K562 (cell line): ENCODE results near the gene TEX14. TPM values are rescaled to one million over a fixed set of nuclear protein-coding genes. Genes with fewer than 3 reads are reported as not detected.
A peak's percentile ranks its signal among the peaks of the same experiment; 100 is the strongest.

Experiments used
- ATAC-seq: fragments of 200-7000 bp; cut with Tn5 transposase; 3 replicates; pipeline ENCODE4 v1.9.1; 2020; ENCODE audit warnings: moderate library complexity
- BruUV-seq: library from RNA; stranded (reverse); fragments of 400-500 nt; replicated peaks from 2 replicates; lab custom pipeline; 2021; lab: Mats Ljungman, UMichigan
- CTCF ChIA-PET: fragments of 300-600 bp; formaldehyde crosslinking; extraction: SDS; loops from one replicate; lab custom pipeline; 2021; ENCODE audit warnings: low intra/inter-chr PET ratio; lab: Yijun Ruan, JAX
- POLR2A ChIA-PET: fragments of 300-600, 350-650 bp; sonication (Branson Sonifier 250); formaldehyde crosslinking; extraction: SDS; loops from one replicate; lab custom pipeline; 2021; ENCODE audit warnings: antibody characterized with exemption, inconsistent platforms; lab: Yijun Ruan, JAX
- DNase-seq, 4 experiments: peaks; one replicate each; pipeline versions ENCODE4 v3.0.0 to v3.0.0-alpha.2; 2011 to 2018; ENCODE audit warnings: low spot score in 3 of 4, mixed read lengths in 3 of 4; ENCODE audit errors: extremely low read depth in 1 of 4
- FAIRE-seq: peaks from 2 replicates; lab custom pipeline; 2011; peaks lifted over from hg19 to GRCh38; lab: Jason Lieb, UNC
- H2AFZ ChIP-seq: 2 replicates; pipeline ENCODE4 v1.6.0; 2011; ENCODE audit warnings: low read depth, low read length, control low read depth, inconsistent platforms
- H3K27ac ChIP-seq: fragments of 200-600 bp; 3 replicates; pipeline ENCODE4 v1.8.0; 2011; ENCODE audit warnings: low read depth, mild to moderate bottlenecking, control low read depth, inconsistent platforms, low read length, moderate library complexity, mixed read lengths; ENCODE audit errors: extremely low read depth
- H3K27me3 ChIP-seq, 2 experiments: fragments of 300-600 bp in 1 of 2; 2 replicates in 1 of 2; 3 replicates in 1 of 2; pipeline versions ENCODE4 v1.6.0 to v1.8.0; 2011; ENCODE audit warnings: inconsistent platforms in 2 of 2, low read length in 2 of 2, mild to moderate bottlenecking in 1 of 2, mixed read lengths in 1 of 2, moderate library complexity in 1 of 2; ENCODE audit not compliant: control insufficient read depth in 2 of 2, insufficient read depth in 2 of 2
- H3K36me3 ChIP-seq: fragments of 300-600 bp; 3 replicates; pipeline ENCODE4 v1.8.0; 2011; ENCODE audit warnings: mild to moderate bottlenecking, low read length, inconsistent platforms; ENCODE audit not compliant: control insufficient read depth, insufficient read depth
- H3K4me1 ChIP-seq, 2 experiments: fragments of 200-600 bp in 1 of 2; replicated peaks in 1 of 2; 2 replicates in 1 of 2; 3 replicates in 1 of 2; pipeline versions ENCODE4 v1.5.1 to v1.8.0; 2011; ENCODE audit warnings: inconsistent platforms in 2 of 2, low read length in 2 of 2, mild to moderate bottlenecking in 1 of 2, mixed read lengths in 1 of 2, moderate library complexity in 1 of 2; ENCODE audit not compliant: control insufficient read depth in 2 of 2, insufficient read depth in 2 of 2
- H3K4me2 ChIP-seq: 2 replicates; pipeline ENCODE4 v1.6.1; 2011; ENCODE audit warnings: low read length, control low read depth, inconsistent platforms, mixed read lengths; ENCODE audit not compliant: insufficient read depth
- H3K4me3 ChIP-seq: fragments of 200-600 bp; sonication (generic), shearing (Covaris generic); 2 replicates; pipeline ENCODE4 v1.5.1; 2016; ENCODE audit warnings: control low read depth, inconsistent platforms
- H3K79me2 ChIP-seq: fragments of 200-600 bp; 3 replicates; pipeline ENCODE4 v1.8.0; 2011; ENCODE audit warnings: low read length, inconsistent platforms; ENCODE audit not compliant: control insufficient read depth, insufficient read depth
- H3K9ac ChIP-seq, 2 experiments: 2 replicates each; pipeline versions ENCODE4 v1.6.0 to v1.6.1; 2011; ENCODE audit warnings: low read depth in 2 of 2, low read length in 2 of 2, control low read depth in 1 of 2, inconsistent platforms in 1 of 2, mild to moderate bottlenecking in 1 of 2, mixed read lengths in 1 of 2; ENCODE audit not compliant: insufficient read depth in 1 of 2
- H3K9me1 ChIP-seq: one replicate; pipeline ENCODE4 v1.6.0; 2011; ENCODE audit warnings: inconsistent platforms, mild to moderate bottlenecking, low read length, moderate library complexity; ENCODE audit not compliant: control insufficient read depth, insufficient read depth
- H3K9me3 ChIP-seq: replicated peaks from 2 replicates; pipeline ENCODE4 v1.5.1; 2011; ENCODE audit warnings: low read depth, low read length, inconsistent platforms; ENCODE audit not compliant: control insufficient read depth, insufficient read depth
- H4K20me1 ChIP-seq: replicated peaks from 2 replicates; pipeline ENCODE4 v1.6.1; 2011; ENCODE audit warnings: low read length, inconsistent platforms, mixed read lengths; ENCODE audit not compliant: control insufficient read depth, insufficient read depth
- RBM14 ChIP-seq: fragments of 200-400 bp; formaldehyde crosslinking; IDR thresholded peaks from 2 replicates; pipeline ENCODE4 v1.6.1; 2018; ENCODE audit warnings: low read depth, mild to moderate bottlenecking, low read length, moderate library complexity, borderline replicate concordance; ENCODE audit not compliant: insufficient read depth
- WGBS: fragments of 100-300 bp; shearing (Covaris generic); methylation state at CpG from one replicate; pipeline ENCODE4 v1.1.6; 2016; ENCODE audit warnings: low coverage, mixed read lengths; ENCODE audit not compliant: insufficient coverage; ENCODE audit errors: missing lambda C conversion rate; 5-methylcytosine and 5-hydroxymethylcytosine counted together
- in situ Hi-C: fragments of 300-500 bp; cut with MboI; formaldehyde crosslinking; loops from 4 replicates; pipeline ENCODE4 v1.15.0; 2018; ENCODE audit warnings: inconsistent platforms, mixed read lengths
- intact Hi-C: fragments of 100-400 bp; cut with micrococcal nuclease; formaldehyde crosslinking; loops from 2 replicates; pipeline ENCODE4 v1.14.2; 2022
- polyA plus RNA-seq, 8 experiments: library from polyadenylated mRNA; depleted of rRNA in 4 of 8; stranded (reverse) in 5 of 8; unstranded in 3 of 8; fragments of >200 nt; fragmentation: Nextera tagmentation in 2 of 8; fragmentation: Illumina TruSeq in 1 of 8; extraction: Ambion mirVana in 2 of 8; extraction: Trizol in 1 of 8; gene quantifications; 2 replicates each; pipeline versions ENCODE4 v1.2.1 to v1.2.3, GENCODE V29; 2011 to 2014; ENCODE audit warnings: inconsistent platforms in 1 of 8, missing spikeins in 1 of 8
- total RNA-seq, 7 experiments: library from RNA; depleted of rRNA in 6 of 7; stranded (reverse); fragments of >200 nt in 6 of 7; fragmentation: Illumina TruSeq in 2 of 7; extraction: Trizol in 2 of 7; gene quantifications; 2 replicates each; pipeline versions ENCODE4 v1.2.1 to v1.2.3, GENCODE V29; 2011 to 2021; ENCODE audit warnings: low replicate concordance in 1 of 7
- TF ChIP-seq, protein P1 (sequence below): fragments of 450-650 bp; formaldehyde crosslinking; IDR thresholded peaks from 2 replicates; pipeline ENCODE4 v1.4.0; 2022; ENCODE audit warnings: mild to moderate bottlenecking, moderate library complexity
- TF ChIP-seq, protein P2 (sequence below): fragments of 250-450 bp; sonication (Bioruptor Pico); IDR thresholded peaks from 2 replicates; pipeline ENCODE4 v1.4.0; 2020; ENCODE audit warnings: mild to moderate bottlenecking, moderate library complexity
- TF ChIP-seq, protein P3 (sequence below), 3 experiments: fragments of 200-800 bp in 1 of 3; fragments of 250-450 bp in 1 of 3; fragments of 450-650 bp in 1 of 3; sonication (Bioruptor Pico) in 1 of 3; sonication (Bioruptor generic) in 1 of 3; formaldehyde crosslinking in 1 of 3; IDR thresholded peaks; 2 replicates each; pipeline versions ENCODE4 v1.6.1 to v1.8.0; 2016 to 2022; ENCODE audit warnings: mild to moderate bottlenecking in 2 of 3, missing genetic modification characterization in 2 of 3, missing compliant biosample characterization in 1 of 3, moderate library complexity in 1 of 3

The TEX14 gene
- total and polyA plus RNA-seq, 9 of the 15 experiments (the other 6 are each of a cell fraction or from before 2014, with no cell fraction given) = 0.05 to 0.12 (median 0.09) TPM; not detected in 1

DNA sequence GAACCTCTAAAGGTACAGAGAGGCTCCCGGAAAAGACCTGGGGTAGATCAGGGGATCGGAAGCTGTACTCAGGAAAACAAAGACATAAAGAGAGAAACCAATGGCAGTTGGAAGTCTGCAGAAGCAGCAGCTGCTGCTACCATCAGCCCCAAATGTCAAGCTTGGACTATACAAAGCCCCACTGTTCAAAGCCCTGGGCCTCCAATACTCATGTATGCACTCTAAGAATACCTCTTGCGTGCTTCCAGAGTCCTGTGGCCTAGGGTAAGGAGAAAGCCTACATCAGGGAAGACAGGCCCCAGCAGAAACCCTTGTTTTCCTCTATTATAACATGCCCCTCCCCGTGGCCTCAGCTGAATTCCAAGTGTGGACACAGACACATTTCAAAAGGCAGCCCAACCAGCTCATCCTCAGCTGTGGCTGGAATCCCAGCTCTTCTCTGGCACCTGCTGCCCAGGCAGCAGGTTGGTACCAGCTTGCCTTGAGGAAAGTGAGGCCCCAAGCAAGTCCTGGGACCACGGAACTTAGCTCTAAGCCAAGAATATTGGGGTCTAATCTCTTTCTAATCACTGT is 158.1 kb downstream of the TEX14 start (continued):
- TF ChIP-seq, protein P1, sequence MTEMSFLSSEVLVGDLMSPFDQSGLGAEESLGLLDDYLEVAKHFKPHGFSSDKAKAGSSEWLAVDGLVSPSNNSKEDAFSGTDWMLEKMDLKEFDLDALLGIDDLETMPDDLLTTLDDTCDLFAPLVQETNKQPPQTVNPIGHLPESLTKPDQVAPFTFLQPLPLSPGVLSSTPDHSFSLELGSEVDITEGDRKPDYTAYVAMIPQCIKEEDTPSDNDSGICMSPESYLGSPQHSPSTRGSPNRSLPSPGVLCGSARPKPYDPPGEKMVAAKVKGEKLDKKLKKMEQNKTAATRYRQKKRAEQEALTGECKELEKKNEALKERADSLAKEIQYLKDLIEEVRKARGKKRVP (CRISPR knock-in tag) = no peak
- TF ChIP-seq, protein P2, sequence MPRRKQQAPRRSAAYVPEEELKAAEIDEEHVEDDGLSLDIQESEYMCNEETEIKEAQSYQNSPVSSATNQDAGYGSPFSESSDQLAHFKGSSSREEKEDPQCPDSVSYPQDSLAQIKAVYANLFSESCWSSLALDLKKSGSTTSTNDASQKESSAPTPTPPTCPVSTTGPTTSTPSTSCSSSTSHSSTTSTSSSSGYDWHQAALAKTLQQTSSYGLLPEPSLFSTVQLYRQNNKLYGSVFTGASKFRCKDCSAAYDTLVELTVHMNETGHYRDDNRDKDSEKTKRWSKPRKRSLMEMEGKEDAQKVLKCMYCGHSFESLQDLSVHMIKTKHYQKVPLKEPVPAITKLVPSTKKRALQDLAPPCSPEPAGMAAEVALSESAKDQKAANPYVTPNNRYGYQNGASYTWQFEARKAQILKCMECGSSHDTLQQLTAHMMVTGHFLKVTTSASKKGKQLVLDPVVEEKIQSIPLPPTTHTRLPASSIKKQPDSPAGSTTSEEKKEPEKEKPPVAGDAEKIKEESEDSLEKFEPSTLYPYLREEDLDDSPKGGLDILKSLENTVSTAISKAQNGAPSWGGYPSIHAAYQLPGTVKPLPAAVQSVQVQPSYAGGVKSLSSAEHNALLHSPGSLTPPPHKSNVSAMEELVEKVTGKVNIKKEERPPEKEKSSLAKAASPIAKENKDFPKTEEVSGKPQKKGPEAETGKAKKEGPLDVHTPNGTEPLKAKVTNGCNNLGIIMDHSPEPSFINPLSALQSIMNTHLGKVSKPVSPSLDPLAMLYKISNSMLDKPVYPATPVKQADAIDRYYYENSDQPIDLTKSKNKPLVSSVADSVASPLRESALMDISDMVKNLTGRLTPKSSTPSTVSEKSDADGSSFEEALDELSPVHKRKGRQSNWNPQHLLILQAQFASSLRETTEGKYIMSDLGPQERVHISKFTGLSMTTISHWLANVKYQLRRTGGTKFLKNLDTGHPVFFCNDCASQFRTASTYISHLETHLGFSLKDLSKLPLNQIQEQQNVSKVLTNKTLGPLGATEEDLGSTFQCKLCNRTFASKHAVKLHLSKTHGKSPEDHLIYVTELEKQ (CRISPR knock-in tag) = no peak

DNA sequence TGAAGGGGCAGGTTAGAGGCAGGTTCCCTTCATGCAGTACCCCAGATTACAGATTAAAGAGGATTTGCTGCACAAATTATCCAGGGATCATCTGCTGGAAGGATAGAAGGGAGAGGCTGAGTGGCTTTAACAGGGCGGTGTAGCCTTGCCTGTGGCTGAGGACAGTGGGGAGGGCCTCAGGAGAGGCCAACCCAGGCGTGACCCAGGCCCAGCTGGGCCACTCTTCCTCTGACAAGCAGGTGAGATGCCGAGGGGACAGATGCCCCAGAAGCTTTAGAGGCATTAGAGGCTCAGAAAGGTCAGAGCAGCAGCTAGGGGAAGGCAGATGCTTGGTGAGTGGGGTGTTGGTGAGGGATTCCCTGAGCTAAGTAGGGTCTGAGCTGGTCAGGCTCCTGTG is 159.3 kb downstream of the TEX14 start:
- WGBS = 33% methylated on average over 3 of the region's 3 CpGs
- ChIA-PET CTCF (no interaction called here), POLR2A (interaction anchor here (0.7 to 3.0 kb wide), 5 partner anchors 13 to 126 kb away, joined by 3 to 24 read pairs (median 5); no protein-coding TSS in a partner anchor)
- ATAC-seq (no peak), DNase-seq (no peak), FAIRE-seq (no peak)
- peak overlapping the region in 1 of 2 experiments; percentile 29; a peak in 1 of 4 replicates for H3K9ac ChIP-seq
- no peaks in the 10 kb centered on the region for H3K9me3 ChIP-seq
- H3K27me3 ChIP-seq = peaks cover 2 to 12% of the 10 kb centered on the region in 2 experiments; a peak in 4 of 5 replicates
- H3K4me2 ChIP-seq = no peak overlapping the region
- H3K27ac ChIP-seq = no peak overlapping the region
- intact Hi-C loops = no loop called here
- BruUV-seq = no TSS peak
- no peaks in the 10 kb centered on the region for H3K9me1 ChIP-seq
- TF ChIP-seq, protein P3, sequence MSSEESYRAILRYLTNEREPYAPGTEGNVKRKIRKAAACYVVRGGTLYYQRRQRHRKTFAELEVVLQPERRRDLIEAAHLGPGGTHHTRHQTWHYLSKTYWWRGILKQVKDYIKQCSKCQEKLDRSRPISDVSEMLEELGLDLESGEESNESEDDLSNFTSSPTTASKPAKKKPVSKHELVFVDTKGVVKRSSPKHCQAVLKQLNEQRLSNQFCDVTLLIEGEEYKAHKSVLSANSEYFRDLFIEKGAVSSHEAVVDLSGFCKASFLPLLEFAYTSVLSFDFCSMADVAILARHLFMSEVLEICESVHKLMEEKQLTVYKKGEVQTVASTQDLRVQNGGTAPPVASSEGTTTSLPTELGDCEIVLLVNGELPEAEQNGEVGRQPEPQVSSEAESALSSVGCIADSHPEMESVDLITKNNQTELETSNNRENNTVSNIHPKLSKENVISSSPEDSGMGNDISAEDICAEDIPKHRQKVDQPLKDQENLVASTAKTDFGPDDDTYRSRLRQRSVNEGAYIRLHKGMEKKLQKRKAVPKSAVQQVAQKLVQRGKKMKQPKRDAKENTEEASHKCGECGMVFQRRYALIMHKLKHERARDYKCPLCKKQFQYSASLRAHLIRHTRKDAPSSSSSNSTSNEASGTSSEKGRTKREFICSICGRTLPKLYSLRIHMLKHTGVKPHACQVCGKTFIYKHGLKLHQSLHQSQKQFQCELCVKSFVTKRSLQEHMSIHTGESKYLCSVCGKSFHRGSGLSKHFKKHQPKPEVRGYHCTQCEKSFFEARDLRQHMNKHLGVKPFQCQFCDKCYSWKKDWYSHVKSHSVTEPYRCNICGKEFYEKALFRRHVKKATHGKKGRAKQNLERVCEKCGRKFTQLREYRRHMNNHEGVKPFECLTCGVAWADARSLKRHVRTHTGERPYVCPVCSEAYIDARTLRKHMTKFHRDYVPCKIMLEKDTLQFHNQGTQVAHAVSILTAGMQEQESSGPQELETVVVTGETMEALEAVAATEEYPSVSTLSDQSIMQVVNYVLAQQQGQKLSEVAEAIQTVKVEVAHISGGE (CRISPR knock-in tag; IDR thresholded peaks at IDR 0.05) = 0 out of 6 replicates have a peak, but pooled peaks of 1 of the 3 experiments have one; percentile 28
- no peak for TF ChIP-seq RBM14
- TF ChIP-seq, all 486 proteins: peak for 1
- no peak overlapping the region for H3K4me3 ChIP-seq
- H3K4me1 ChIP-seq = peaks cover 7 to 10% of the 10 kb centered on the region in 2 experiments; a peak in 4 of 5 replicates
- peaks cover 4% of the 10 kb centered on the region for H4K20me1 ChIP-seq
- H3K79me2 ChIP-seq = no peaks in the 10 kb centered on the region
- H3K36me3 ChIP-seq = no peaks in the 10 kb centered on the region
- no peak overlapping the region for H2AFZ ChIP-seq
- in situ Hi-C loops = no loop called here
